ENCODE results near the gene TPD52L1. TPM values are rescaled to one million over a fixed set of nuclear protein-coding genes. Genes with fewer than 3 reads are reported as not detected.

TPD52L1 gene
- total and polyA plus RNA-seq, 2 of the 13 experiments (the other 11 are each of a cell fraction or from before 2014, with no cell fraction given) = 0.49 to 0.53 TPM

- TF ChIP-seq ZFP41 (CRISPR knock-in tag; IDR thresholded peaks at IDR 0.05; ENCODE audit: borderline replicate concordance) (no peak), ZBED4 (CRISPR knock-in tag; IDR thresholded peaks at IDR 0.05; ENCODE audit: borderline replicate concordance) (no peak), HDAC2 (CRISPR knock-in tag; IDR thresholded peaks at IDR 0.05) (no peak), GATAD1 (CRISPR knock-in tag; IDR thresholded peaks at IDR 0.05) (no peak), PRMT3 (CRISPR knock-in tag; IDR thresholded peaks at IDR 0.05; ENCODE audit: borderline replicate concordance, low read depth) (no peak), RFX3 (CRISPR knock-in tag; IDR thresholded peaks at IDR 0.05) (no peak), CEBPB (IDR thresholded peaks at IDR 0.05; ENCODE audit: borderline replicate concordance, low read depth, low read length) (peak; percentile 70; the same call in 1 of the 2 replicates)
These were observed 83.2 kb downstream of the TPD52L1 start (continued) for GRCh38 chr6:125236536-125237327.

- POLR2A ChIA-PET = no interaction called here
- Histone ChIP-seq H3K9ac (ENCODE audit: insufficient read depth, low read depth, low read length) (no peak overlapping the region), H3K27ac (ENCODE audit: extremely low read length, insufficient read depth, low read length) (no peak overlapping the region), H3K27me3 (ENCODE audit: control insufficient read depth in 1 of 2, insufficient read depth in 2 of 2, low read length in 2 of 2) (no peaks in the 10 kb centered on the region), H3K79me2 (ENCODE audit: insufficient read depth, low read length) (no peaks in the 10 kb centered on the region), H3K4me2 (ENCODE audit: low read depth, low read length) (no peak overlapping the region), H3K4me3 (replicated peaks in 1 of 3; ENCODE audit: insufficient read depth in 1 of 3, low read depth in 2 of 3, low read length in 3 of 3) (no peak overlapping the region), H3K4me1 (ENCODE audit: insufficient read depth, low read length) (no peaks in the 10 kb centered on the region), H3K9me3 (ENCODE audit: low read length) (peaks cover 17% of the 10 kb centered on the region; the same call in 1 of the 2 replicates), H3K36me3 (replicated peaks in 1 of 2; ENCODE audit: control insufficient read depth in 1 of 2, insufficient read depth in 2 of 2, low read length in 2 of 2) (no peaks in the 10 kb centered on the region), H4K20me1 (ENCODE audit: insufficient read depth, low read length) (no peaks in the 10 kb centered on the region), H2AFZ (ENCODE audit: low read length) (no peak overlapping the region)
- 64% methylated on average over 4 of the region's 4 CpGs for WGBS (ENCODE audit: low lambda C conversion rate)
- in situ Hi-C loops (cut with HindIII; ENCODE audit: extremely low pct_ligation_motif_present, low pct_unique_long_range_greater_than_20kb) (no loop called here), intact Hi-C loops (cut with micrococcal nuclease; ENCODE audit: unreplicated experiment) (no loop called here)
- no peak for FAIRE-seq
- no peak for ATAC-seq
- no peak for DNase-seq (ENCODE audit: low spot score)
- BruUV-seq (replicated peaks) = no TSS peak
- CTCF ChIA-PET (ENCODE audit: low intra/inter-chr PET ratio, low total read pairs) = no interaction called here
- TF ChIP-seq ZNF451 (CRISPR knock-in tag; IDR thresholded peaks at IDR 0.05) = no peak
- TF ChIP-seq ZNF784 (CRISPR knock-in tag; IDR thresholded peaks at IDR 0.05; ENCODE audit: borderline replicate concordance) = no peak
- no peak for TF ChIP-seq DMTF1 (CRISPR knock-in tag; IDR thresholded peaks at IDR 0.05)
- no peak for TF ChIP-seq RORA (CRISPR knock-in tag; IDR thresholded peaks at IDR 0.05)
- TF ChIP-seq NCOA1 (CRISPR knock-in tag; IDR thresholded peaks at IDR 0.05) = no peak
- TF ChIP-seq HNRNPH1 (optimal IDR thresholded peaks at IDR 0.05; ENCODE audit: low read depth, low read length) = no peak
- no peak for TF ChIP-seq SIX4 (CRISPR knock-in tag; IDR thresholded peaks at IDR 0.05)
These were observed 84.2 kb downstream of the TPD52L1 start for GRCh38 chr6:125237764-125238163.
